ENCODE measurements around the gene GAB2.

DNA sequence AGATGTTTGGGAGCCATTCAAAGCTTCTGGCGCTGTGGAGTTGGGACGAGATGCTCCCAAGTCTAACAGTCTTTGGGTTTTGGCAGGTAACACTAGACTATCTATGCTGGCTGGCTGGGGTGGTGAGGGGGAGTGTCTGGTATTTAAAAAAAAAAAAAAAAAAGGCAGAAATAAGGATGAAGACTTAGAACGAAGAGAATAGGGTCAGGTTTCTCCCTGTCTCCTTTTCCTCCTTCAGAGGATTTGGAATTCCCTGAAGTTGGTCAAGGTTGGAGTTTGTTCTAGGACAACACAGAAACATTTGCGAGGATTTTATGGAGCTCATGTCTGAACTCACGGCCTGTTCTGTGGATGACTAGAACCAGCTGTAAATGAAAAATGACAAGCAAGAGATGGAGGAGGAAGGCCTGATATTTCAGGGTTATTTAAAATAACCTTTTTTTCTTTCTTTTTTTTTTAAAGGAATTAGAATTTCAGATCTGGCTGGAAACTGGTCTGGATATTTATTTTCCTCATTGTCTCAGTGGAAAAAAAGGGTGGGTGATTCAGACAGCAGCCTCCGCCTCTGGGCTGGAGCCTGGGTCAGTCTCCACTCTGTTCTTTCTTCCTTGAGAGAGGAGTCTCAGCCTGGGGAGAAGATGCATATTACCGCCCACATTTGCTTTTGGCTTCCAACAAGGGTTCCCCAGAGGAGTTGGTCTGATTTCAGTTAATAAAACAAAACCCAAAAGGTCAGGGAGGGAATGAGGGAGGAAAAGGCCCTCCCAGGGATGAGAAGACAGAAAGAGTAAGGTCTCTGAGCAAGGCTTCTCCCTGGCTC, 148.8 kb downstream of the GAB2 start:
- TF ChIP-seq CTCF (IDR thresholded peaks at IDR 0.05) (no peak), POLR2A (IDR thresholded peaks at IDR 0.05) (no peak)
